Transverse colon (tissue), 4 donors: Measurements from ENCODE around the gene MALT1. TPM values are rescaled to one million over a fixed set of nuclear protein-coding genes. Genes with fewer than 3 reads are reported as not detected.
A peak's percentile ranks its signal among the peaks of the same experiment; 100 is the strongest.

Experiments
- DNase-seq: peaks from one replicate; pipeline ENCODE4 v3.0.0-alpha.2; 2019
- H3K27ac ChIP-seq, 4 donors: fragments of 200-600 bp; sonication (generic); 2 replicates each; pipeline ENCODE4 v1.5.1; 2016 to 2018; ENCODE audit warnings: inconsistent platforms in 4 of 4
- H3K27me3 ChIP-seq: fragments of 200-600 bp; sonication (generic); 2 replicates; pipeline ENCODE4 v1.5.1; 2017; ENCODE audit warnings: inconsistent platforms
- H3K36me3 ChIP-seq, 4 donors: fragments of 200-600 bp; sonication (generic); 2 replicates each; pipeline ENCODE4 v1.5.1; 2017 to 2019; ENCODE audit warnings: inconsistent platforms in 4 of 4
- H3K4me1 ChIP-seq, 4 donors: fragments of 200-600 bp; sonication (generic); 2 replicates each; pipeline ENCODE4 v1.5.1; 2017 to 2020; ENCODE audit warnings: inconsistent platforms in 4 of 4
- H3K4me3 ChIP-seq, 4 donors: fragments of 200-600 bp; sonication (generic); 1 replicate in 1 of 4; 2 replicates in 3 of 4; pipeline versions ENCODE4 v1.5.1 to v1.6.1; 2017 to 2019; ENCODE audit warnings: inconsistent platforms in 4 of 4
- H3K9me3 ChIP-seq, 2 donors: fragments of 200-600 bp; sonication (generic); 2 replicates each; pipeline ENCODE4 v1.5.1; 2017 to 2019; ENCODE audit warnings: inconsistent platforms in 2 of 2
- EP300 ChIP-seq: sonication (generic); formaldehyde crosslinking; IDR thresholded peaks from one replicate; pipeline ENCODE4 v1.6.1; 2017; ENCODE audit warnings: antibody characterized with exemption, low read depth
- POLR2A ChIP-seq: fragments of 450-650 bp; IDR thresholded peaks from one replicate; pipeline ENCODE4 v1.6.1; 2016; ENCODE audit warnings: antibody characterized with exemption, mild to moderate bottlenecking, moderate library complexity
- POLR2AphosphoS5 ChIP-seq, 3 donors: sonication (generic); formaldehyde crosslinking; IDR thresholded peaks; one replicate each; pipeline ENCODE4 v1.6.1; 2016; ENCODE audit warnings: antibody characterized with exemption in 3 of 3
- WGBS, 2 donors: methylation state at CpG; one replicate each; pipeline ENCODE4 v1.1.5; 2018; ENCODE audit warnings: low coverage in 1 of 2; 5-methylcytosine and 5-hydroxymethylcytosine counted together
- in situ Hi-C, 4 donors: fragments of 200-750 bp; cut with MboI; loops; one replicate each; pipeline versions ENCODE4 v1.15.0 to v1.15.1; 2017; ENCODE audit warnings: low sequenced_read_pairs in 3 of 4, low pct_ligation_motif_present in 1 of 4, low pct_unique_long_range_greater_than_20kb in 1 of 4
- intact Hi-C: fragments of 100-400 bp; cut with DNase I; formaldehyde crosslinking; loops from one replicate; pipeline ENCODE4 v1.15.1; 2023; ENCODE audit warnings: low total_unique reads
- total RNA-seq, 4 donors: library from RNA; depleted of rRNA; stranded (reverse); fragments of >200 nt; gene quantifications; one replicate each; pipeline ENCODE4 v1.1.0, GENCODE V29; 2016
- TF ChIP-seq, protein P1 (sequence below), 5 experiments: fragments of 200-600 bp in 3 of 5; fragments of 450-650 bp in 2 of 5; sonication (generic) in 3 of 5; IDR thresholded peaks; 1 replicate in 2 of 5; 2 replicates in 3 of 5; pipeline ENCODE4 v1.5.1; 2016 to 2017; ENCODE audit warnings: antibody characterized with exemption in 5 of 5, inconsistent platforms in 3 of 5, mild to moderate bottlenecking in 2 of 5, moderate library complexity in 1 of 5

Gene MALT1
- total RNA-seq, 4 donors from 2014 or later: 12.5 to 38.9 (median 29.5) TPM

- Histone ChIP-seq H3K27me3 (no peaks in the 10 kb centered on the region), H3K36me3 (no peaks in the 10 kb centered on the region), H3K9me3 (no peaks in the 10 kb centered on the region), H3K4me1 (peaks cover 0 to 21% (median 11%) of the 10 kb centered on the region in 4 donors), H3K27ac (peak overlapping the region; percentile 33 to 61 (median 48)), H3K4me3 (no peak overlapping the region)
- intact Hi-C loops: loop anchor here (10.0 kb wide), 1 partner anchor 175 kb away; no protein-coding TSS in a partner anchor
- no peak for DNase-seq
- TF ChIP-seq EP300: no peak
- TF ChIP-seq POLR2A: no peak
- no peak for TF ChIP-seq POLR2AphosphoS5 (IDR thresholded peaks at IDR 0.05)
- in situ Hi-C loops: loop anchor here in 2 of 4 donors (5.0 to 10.0 kb wide), 2 partner anchors 265 to 267 kb away; no protein-coding TSS in a partner anchor
- 53% methylated on average over 5 of the region's 5 CpGs; no CpG with 5 or more reads in 1 of the 2 donors for WGBS, 2 donors
Measured at GRCh38 chr18:58789876-58790240, 118.6 kb downstream of the MALT1 start.

DNA sequence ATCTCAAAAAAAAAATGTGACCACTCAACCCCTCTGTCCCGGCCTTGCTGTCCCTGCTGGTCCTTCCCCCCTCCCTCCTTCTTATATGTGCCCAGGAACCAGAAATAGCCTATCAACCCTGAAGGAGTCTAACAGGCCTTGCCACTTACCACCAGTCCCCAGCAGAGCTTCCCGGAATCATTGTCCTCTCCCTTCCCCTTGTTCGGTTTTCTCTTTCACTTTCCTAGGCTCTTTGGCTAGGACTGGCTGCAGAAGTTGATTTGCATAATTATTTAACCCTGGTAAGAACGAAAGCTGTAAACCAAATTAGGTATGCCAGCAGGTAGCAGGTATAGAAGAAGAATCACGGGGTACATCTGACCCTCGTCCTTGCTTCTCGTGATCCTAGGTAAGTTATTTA is 120.8 kb downstream of the MALT1 start:
- Histone ChIP-seq H3K9me3 (no peaks in the 10 kb centered on the region), H3K36me3 (no peaks in the 10 kb centered on the region), H3K27ac (no peak overlapping the region), H3K4me1 (peaks cover 0 to 10% (median 5%) of the 10 kb centered on the region in 4 donors), H3K27me3 (no peaks in the 10 kb centered on the region), H3K4me3 (no peak overlapping the region)
- no peak for TF ChIP-seq POLR2A
- TF ChIP-seq EP300: no peak
- no peak for TF ChIP-seq POLR2AphosphoS5 (IDR thresholded peaks at IDR 0.05)
- TF ChIP-seq, protein P1, sequence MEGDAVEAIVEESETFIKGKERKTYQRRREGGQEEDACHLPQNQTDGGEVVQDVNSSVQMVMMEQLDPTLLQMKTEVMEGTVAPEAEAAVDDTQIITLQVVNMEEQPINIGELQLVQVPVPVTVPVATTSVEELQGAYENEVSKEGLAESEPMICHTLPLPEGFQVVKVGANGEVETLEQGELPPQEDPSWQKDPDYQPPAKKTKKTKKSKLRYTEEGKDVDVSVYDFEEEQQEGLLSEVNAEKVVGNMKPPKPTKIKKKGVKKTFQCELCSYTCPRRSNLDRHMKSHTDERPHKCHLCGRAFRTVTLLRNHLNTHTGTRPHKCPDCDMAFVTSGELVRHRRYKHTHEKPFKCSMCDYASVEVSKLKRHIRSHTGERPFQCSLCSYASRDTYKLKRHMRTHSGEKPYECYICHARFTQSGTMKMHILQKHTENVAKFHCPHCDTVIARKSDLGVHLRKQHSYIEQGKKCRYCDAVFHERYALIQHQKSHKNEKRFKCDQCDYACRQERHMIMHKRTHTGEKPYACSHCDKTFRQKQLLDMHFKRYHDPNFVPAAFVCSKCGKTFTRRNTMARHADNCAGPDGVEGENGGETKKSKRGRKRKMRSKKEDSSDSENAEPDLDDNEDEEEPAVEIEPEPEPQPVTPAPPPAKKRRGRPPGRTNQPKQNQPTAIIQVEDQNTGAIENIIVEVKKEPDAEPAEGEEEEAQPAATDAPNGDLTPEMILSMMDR (IDR thresholded peaks at IDR 0.05): no peak
- WGBS, 2 donors: 59 to 79% methylated on average over 6 to 7 of the region's 7 CpGs
- DNase-seq: peak; percentile 31
- intact Hi-C loops (no loop called here), in situ Hi-C loops (no loop called here)

DNA sequence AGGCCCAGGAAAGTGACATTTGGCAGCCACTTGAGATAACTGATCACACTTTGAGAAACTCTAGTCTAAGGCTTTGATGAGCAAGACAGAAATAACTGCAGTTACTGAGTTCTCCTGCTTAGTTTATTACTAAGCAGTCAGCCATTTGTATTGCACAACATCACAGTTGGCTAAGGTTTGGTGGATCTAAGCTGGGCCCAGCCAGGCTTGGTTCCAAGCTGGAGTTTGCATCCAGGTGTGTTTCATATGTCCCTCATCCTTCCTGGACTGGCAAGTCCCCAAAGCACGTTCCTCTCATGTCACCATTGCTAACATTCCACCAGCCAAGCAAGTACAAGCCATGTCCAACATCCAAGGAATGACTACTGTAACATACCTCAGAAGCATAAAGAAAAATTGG is 122.1 kb downstream of the MALT1 start:
- H3K4me3 ChIP-seq: no peak overlapping the region
- in situ Hi-C loops (no loop called here), intact Hi-C loops (no loop called here)
- H3K36me3 ChIP-seq: no peaks in the 10 kb centered on the region
- TF ChIP-seq EP300 (no peak), POLR2AphosphoS5 (IDR thresholded peaks at IDR 0.05) (peak in 1 of 3 donors; percentile 31), POLR2A (no peak)
- TF ChIP-seq, protein P1 (IDR thresholded peaks at IDR 0.05): no peak
- H3K27me3 ChIP-seq: no peaks in the 10 kb centered on the region
- no peaks in the 10 kb centered on the region for H3K9me3 ChIP-seq
- H3K4me1 ChIP-seq: peaks cover 0 to 10% (median 5%) of the 10 kb centered on the region in 4 donors
- peak overlapping the region in 1 of 4 donors; percentile 13 for H3K27ac ChIP-seq
- DNase-seq: no peak
- WGBS, 2 donors: 82% methylated on average over 1 of the region's 1 CpG; no CpG with 5 or more reads in 1 of the 2 donors

- Histone ChIP-seq H3K4me1 (no peaks in the 10 kb centered on the region), H3K4me3 (no peak overlapping the region), H3K9me3 (no peaks in the 10 kb centered on the region), H3K36me3 (no peaks in the 10 kb centered on the region), H3K27me3 (no peaks in the 10 kb centered on the region), H3K27ac (no peak overlapping the region)
- intact Hi-C loops: no loop called here
- 71 to 87% methylated on average over 1 of the region's 1 CpG for WGBS, 2 donors
- no peak for DNase-seq
- TF ChIP-seq, protein P1 (IDR thresholded peaks at IDR 0.05): no peak
- no peak for TF ChIP-seq POLR2A
- TF ChIP-seq EP300: no peak
- no peak for TF ChIP-seq POLR2AphosphoS5 (IDR thresholded peaks at IDR 0.05)
- in situ Hi-C loops: no loop called here
Measured at GRCh38 chr18:58796220-58796619, 125.0 kb downstream of the MALT1 start.

- intact Hi-C loops: no loop called here
- 60 to 67% methylated on average over 3 to 4 of the region's 4 CpGs for WGBS, 2 donors
- in situ Hi-C loops: no loop called here
- Histone ChIP-seq H3K9me3 (no peaks in the 10 kb centered on the region), H3K4me1 (no peaks in the 10 kb centered on the region), H3K27me3 (no peaks in the 10 kb centered on the region), H3K27ac (no peak overlapping the region), H3K36me3 (no peaks in the 10 kb centered on the region), H3K4me3 (no peak overlapping the region)
- TF ChIP-seq POLR2A: no peak
- TF ChIP-seq POLR2AphosphoS5 (IDR thresholded peaks at IDR 0.05): no peak
- TF ChIP-seq EP300: no peak
- TF ChIP-seq, protein P1 (IDR thresholded peaks at IDR 0.05): no peak
- DNase-seq: no peak
Measured at GRCh38 chr18:58800582-58800981, 129.3 kb downstream of the MALT1 start.
